ENCODE measurements around the gene SCN5A.

The SCN5A gene

DNA sequence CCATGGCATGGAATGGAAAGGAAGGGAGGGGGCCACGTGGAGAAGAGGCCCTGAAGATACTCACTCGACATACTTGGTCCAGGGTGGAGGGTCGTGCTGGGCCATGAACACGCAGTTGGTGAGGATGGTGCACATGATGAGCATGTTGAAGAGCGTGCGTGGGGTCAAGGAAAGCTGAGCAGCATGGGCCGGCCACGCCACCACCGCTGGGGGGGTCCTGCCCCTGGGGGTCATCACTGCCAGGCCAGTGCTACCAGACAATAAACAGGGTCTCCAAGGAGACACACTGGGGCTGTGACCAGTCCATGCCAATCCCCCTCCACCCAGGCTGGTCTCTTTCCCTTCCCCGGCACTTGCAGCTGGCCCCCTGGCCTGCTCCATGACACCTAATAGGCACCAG, 27.2 kb downstream of the SCN5A start:
- no peak for TF ChIP-seq ZNF274 (IDR thresholded peaks at IDR 0.05; ENCODE audit: low read depth, low read length)
- H3K4me3 ChIP-seq (ENCODE audit: low read length): no peak overlapping the region

DNA sequence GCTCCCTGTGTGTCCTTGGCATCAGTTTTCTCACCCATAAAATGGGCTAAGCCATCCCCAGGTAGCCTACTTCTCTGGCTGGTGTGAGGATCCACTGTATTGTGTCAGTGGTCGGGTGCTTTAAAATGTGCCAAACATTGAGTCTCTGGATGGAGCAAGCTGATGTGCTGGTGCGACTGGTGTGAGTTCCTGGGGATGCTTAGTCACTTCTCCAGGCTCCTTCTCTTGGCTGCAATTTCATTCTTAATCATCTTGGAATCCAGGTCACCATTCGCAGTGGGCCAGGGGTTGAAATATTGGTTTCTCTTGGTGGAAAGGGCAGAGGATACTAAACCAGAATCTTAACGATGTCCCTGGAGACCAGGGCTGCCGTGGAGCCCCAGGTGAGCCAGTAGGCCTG, 29.3 kb downstream of the SCN5A start:
- TF ChIP-seq ZNF274 (IDR thresholded peaks at IDR 0.05; ENCODE audit: low read depth, low read length): no peak
- H3K4me3 ChIP-seq (ENCODE audit: low read length): no peak overlapping the region

DNA sequence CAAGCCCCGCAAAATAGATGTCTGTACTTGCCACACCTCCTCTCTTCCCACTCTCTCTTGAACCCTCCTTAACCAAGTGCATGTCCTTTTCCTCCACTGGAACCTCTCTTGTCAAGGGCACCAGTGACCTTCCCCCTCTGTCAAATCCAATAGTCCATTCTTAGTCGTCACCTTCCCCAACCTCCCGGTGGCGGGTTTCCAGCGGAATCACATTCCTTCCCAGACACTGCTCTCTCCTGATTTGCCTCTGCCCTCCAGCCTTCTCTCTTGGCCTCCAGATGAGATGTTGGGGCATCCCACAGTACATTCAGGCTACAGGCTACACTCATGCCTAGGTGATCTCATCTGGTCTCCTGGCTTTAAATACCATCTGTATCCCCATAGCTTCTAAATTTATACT, 31.1 kb downstream of the SCN5A start:
- no peak overlapping the region for H3K4me3 ChIP-seq (ENCODE audit: low read length)
- no peak for TF ChIP-seq ZNF274 (IDR thresholded peaks at IDR 0.05; ENCODE audit: low read depth, low read length)

DNA sequence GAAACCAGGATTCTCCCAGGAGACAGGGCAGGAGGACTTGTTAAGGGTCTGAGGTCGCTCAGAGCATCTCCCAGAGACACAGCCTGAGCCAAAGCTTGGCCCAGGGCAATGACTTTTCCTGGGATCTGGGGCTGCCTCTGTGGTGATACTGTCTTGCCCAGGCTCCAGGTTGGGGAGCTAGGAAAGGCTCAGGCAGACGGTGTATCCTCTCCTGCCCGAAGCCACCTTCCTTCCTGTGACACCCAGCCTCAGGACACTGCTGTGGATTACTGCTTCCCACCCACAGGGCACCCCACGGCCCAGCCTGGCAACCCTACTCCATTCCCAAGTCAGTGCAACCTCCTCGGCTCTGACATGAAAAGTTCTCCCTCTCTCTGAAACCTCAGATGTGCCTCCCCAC, 31.9 kb downstream of the SCN5A start:
- TF ChIP-seq ZNF274 (IDR thresholded peaks at IDR 0.05; ENCODE audit: low read depth, low read length): no peak
- no peak overlapping the region for H3K4me3 ChIP-seq (ENCODE audit: low read length)

DNA sequence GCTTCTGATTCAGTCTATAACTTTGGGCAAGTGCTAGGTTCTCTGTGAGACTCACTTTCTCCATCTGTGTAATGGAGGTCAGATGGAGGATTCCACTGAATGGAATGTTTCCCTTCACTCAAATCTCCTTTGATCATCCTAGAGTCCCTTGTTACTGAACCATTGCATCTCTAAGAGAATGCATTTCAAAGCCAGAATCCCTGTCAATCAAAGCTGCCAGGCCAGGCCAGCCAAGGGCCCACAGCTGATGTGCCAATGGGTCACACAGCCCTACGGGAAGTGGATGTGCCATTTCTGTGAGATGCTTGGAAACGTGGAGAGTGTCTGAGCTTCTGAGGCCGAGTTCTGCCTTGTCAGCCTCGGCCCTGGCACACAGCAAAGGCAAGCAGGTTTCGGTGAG, 32.4 kb downstream of the SCN5A start:
- H3K4me3 ChIP-seq (ENCODE audit: low read length): no peak overlapping the region
- TF ChIP-seq ZNF274 (IDR thresholded peaks at IDR 0.05; ENCODE audit: low read depth, low read length): no peak

DNA sequence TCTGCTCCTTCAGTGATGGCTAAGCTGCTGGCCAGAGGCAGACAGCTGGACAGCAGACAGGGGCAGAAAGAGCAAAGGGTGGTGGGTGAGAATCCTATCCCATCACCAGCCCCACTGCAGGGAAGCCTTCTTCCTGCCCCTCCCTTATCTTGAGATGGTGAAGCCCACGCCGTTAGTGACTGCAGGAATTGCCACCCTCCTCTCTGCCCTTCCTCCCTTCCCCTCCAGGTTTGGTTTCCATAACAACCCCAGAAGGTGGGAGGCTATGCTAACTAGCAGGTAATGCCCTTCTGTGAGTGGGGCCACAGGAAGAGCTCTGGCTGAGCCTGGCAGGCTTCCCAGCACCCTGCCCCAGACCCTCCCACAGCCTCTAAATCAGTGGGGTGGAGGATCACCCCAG, 32.8 kb downstream of the SCN5A start:
- H3K4me3 ChIP-seq (ENCODE audit: low read length): no peak overlapping the region
- TF ChIP-seq ZNF274 (IDR thresholded peaks at IDR 0.05; ENCODE audit: low read depth, low read length): no peak

DNA sequence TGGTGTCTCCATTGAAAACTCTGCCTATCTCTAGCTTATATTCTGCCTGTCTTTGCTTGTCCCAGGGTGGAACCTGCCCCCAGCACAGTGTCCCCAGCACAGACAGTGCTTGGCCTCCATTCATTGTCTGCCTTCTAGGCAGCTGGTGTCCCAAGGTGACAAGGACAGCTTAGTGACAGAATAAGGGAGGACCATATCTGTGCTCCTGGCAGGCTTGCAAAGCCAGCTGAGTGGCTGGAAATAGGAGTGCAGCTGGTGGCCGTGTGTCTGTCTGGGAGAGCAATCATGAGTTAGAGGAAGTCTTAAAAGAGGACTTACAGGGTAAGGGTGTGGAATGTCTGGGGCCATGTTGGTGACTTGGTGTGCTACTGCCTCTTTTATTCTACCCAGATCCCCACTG, 33.4 kb downstream of the SCN5A start:
- H3K4me3 ChIP-seq (ENCODE audit: low read length): no peak overlapping the region
- TF ChIP-seq ZNF274 (IDR thresholded peaks at IDR 0.05; ENCODE audit: low read depth, low read length): no peak

DNA sequence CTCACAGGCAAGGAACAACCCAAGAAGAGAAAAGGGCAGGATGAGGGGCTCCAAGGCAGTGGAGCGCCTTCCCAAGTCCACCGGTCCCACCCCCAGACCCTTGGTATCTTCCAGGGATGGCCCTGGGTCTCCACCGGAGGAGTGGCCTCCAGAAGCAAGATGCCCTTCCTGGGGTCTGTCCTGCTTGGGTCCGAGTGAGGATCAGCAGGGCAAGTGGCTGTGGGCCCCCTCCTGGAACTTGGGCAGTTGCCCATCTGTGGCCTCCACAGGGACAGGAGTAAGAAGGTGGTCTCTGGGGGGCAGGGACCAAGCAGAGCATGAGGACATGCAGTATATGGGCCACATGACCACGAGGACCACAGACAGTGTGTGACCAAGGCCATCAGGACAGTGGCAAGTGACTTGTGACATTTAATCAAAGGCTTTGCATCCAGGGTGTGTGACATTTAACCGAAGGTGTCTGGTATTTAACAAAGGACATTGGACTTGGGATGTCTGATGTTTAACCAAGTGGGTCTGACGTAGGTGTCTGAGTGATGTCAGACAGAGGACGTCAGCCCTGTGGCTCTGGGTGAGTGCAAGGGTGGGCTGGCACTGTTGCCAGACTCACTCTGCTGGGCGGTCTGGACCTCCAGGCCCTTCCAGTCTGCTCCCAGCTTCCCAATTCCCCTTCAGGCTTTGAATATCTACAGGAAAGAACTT, 34.7 kb downstream of the SCN5A start:
- no peak for TF ChIP-seq ZNF274 (IDR thresholded peaks at IDR 0.05; ENCODE audit: low read depth, low read length)
- H3K4me3 ChIP-seq (ENCODE audit: low read length): no peak overlapping the region

DNA sequence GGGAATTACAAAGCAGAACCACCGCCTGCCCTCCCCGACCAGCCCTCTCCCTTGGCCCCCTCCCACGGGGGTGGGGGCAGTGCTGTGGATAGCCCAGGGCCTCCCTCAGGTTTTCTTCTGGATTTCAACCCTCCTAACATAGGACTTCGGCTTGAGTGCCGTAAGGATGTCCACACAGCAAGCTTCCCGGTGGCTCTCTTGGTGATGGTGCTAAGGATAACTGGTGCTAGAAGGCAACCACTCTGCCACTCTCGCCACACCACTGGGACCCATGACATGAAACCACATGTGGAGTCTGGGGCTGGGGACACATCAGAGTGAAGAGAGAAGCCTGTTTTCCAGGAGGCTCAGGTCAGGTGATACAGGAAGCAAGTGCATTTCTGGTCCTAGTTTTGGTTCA, 35.4 kb downstream of the SCN5A start:
- TF ChIP-seq ZNF274 (IDR thresholded peaks at IDR 0.05; ENCODE audit: low read depth, low read length): no peak
- H3K4me3 ChIP-seq (ENCODE audit: low read length): no peak overlapping the region

DNA sequence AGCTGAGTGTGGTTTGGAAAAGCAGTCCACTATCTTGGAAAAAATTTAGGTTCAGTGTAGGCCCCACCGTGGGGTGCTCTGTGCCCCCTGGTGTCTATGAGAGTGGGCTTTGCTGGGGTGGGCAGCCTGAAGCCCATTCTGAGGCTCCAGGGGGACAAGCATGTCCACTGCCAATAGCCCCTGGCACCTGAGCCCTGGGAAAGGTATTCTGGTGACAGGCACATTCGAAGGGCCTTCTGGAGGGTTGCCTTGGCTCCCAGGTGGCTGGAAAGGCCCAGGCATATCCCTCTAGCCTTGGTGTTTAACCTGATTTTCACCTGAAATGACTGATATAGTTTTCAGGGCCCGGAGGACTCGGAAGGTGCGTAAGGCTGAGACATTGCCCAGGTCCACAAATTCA, 36.1 kb downstream of the SCN5A start:
- no peak overlapping the region for H3K4me3 ChIP-seq (ENCODE audit: low read length)
- no peak for TF ChIP-seq ZNF274 (IDR thresholded peaks at IDR 0.05; ENCODE audit: low read depth, low read length)

DNA sequence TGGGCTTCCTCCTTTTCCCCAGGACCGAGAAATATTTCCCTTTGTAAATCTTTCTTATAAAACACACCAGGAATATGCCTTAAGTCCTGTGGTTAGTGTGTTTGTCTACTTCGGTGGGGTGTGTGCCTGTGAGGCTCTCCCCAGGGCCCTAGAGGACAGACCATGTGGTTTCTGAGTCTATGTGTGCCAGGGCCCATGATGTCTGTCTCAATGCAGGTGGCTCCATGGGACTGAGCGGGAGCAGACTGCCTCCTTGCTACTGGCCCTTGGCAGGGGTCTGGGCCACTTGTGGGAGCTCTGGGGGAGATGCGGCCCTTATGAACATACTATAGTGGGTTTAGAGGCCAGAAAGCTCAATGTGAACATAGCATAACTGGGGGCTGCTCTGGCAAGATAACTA, 37.6 kb downstream of the SCN5A start:
- no peak overlapping the region for H3K4me3 ChIP-seq (ENCODE audit: low read length)
- no peak for TF ChIP-seq ZNF274 (IDR thresholded peaks at IDR 0.05; ENCODE audit: low read depth, low read length)

DNA sequence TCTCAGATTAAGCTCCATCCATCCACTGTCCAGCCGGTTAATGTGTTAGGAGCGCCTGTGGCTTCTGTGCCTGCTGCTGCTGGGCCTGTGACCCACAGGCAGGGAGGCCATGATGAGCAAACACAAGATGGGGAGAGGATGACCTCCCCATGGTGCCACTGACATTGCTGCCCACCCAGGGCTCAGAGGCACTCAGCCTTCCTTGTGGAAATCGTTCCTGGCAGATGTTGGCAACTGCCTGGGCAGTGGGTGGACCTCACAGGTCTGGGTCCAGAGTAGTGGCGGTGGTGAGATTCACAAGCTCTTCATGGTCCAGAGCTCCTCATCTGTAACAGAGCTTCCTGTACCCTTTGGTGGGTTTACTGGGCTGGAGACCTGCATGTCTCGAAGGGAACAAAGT, 38.6 kb downstream of the SCN5A start:
- TF ChIP-seq ZNF274 (IDR thresholded peaks at IDR 0.05; ENCODE audit: low read depth, low read length): no peak
- H3K4me3 ChIP-seq (ENCODE audit: low read length): no peak overlapping the region

DNA sequence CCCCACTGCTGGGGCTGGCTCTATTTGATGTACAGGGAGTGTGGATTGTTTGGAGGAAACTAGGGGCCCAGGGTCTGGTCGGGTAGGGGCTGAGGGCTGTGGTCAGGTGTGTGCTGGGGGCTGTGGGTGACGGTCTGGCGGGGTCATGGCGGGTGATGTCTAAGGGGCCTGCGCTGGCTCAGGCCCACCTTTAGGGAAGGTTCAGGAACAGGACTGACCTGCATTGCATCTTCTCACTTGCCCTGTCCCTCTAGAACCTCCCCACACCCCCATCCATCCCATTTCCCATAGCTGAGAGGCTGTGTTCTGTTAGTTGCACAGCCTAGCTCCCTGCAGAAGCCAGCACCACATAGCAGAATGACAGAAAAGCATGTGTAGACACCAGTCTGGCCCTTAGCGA, 39.1 kb downstream of the SCN5A start:
- H3K4me3 ChIP-seq (ENCODE audit: low read length): no peak overlapping the region
- TF ChIP-seq ZNF274 (IDR thresholded peaks at IDR 0.05; ENCODE audit: low read depth, low read length): no peak

DNA sequence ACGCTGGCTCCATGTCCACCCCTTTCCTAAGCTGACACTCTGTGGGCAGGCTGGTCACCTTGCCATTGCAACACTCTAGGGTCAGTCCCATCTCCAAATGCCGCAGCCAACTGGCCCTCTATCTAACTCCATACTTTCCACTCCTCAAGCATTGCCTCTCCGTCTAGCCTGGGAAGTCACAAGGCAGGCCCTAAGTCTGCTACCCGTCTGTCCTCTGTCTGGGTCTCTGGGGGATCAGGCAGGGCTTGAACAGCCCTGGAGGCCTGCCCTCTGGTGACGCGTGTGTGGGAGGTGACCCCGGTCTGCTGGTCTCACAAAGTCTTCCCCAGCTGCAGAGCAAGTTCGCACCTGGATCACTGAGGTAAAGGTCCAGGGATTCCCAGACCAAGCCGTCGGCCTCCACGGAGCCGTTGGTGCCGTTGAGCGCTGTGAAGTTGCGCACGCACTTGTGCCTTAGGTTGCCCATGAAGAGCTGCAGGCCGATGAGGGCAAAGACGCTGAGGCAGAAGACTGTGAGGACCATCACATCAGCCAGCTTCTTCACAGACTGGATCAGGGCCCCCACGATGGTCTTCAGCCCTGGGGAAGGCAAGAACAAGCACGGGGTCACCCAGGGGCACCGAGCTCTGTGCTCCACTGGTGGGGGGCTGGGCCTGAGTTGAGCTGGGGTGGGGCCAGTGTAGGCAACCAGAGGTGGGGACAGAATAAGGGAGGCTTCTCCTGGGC, 39.9 kb downstream of the SCN5A start:
- H3K4me3 ChIP-seq (ENCODE audit: low read length): no peak overlapping the region
- no peak for TF ChIP-seq ZNF274 (IDR thresholded peaks at IDR 0.05; ENCODE audit: low read depth, low read length)

DNA sequence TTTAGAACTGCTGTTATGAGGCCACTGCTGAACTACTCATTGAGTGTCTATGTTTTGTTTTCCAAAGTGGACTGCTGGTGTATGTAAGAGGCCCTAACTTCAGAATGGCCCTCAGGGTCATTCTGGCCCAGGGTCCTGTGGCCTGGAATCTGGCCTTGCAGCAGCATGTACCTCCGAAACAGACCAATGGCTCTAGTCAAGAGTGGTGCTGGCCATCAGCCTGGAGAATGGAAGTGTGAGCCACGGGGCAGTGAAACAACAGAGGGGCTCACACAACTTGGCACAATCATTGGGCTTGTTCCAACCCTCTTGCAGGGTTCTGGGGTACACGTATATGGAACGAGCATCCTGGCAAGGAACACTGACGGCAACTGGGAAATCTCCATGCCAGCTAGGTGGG, 40.5 kb downstream of the SCN5A start:
- no peak for TF ChIP-seq ZNF274 (IDR thresholded peaks at IDR 0.05; ENCODE audit: low read depth, low read length)
- H3K4me3 ChIP-seq (ENCODE audit: low read length): no peak overlapping the region
